HG03575 (cell line): ENCODE data around the gene KRT75.

Source experiments
- ATAC-seq: cut with Tn5 transposase; IDR thresholded peaks from one replicate; pipeline ENCODE4 v1.9.1; 2021; ENCODE audit not compliant: unreplicated experiment, insufficient number of reproducible peaks, low FRiP score; ENCODE audit errors: extremely low read depth

Gene KRT75

DNA sequence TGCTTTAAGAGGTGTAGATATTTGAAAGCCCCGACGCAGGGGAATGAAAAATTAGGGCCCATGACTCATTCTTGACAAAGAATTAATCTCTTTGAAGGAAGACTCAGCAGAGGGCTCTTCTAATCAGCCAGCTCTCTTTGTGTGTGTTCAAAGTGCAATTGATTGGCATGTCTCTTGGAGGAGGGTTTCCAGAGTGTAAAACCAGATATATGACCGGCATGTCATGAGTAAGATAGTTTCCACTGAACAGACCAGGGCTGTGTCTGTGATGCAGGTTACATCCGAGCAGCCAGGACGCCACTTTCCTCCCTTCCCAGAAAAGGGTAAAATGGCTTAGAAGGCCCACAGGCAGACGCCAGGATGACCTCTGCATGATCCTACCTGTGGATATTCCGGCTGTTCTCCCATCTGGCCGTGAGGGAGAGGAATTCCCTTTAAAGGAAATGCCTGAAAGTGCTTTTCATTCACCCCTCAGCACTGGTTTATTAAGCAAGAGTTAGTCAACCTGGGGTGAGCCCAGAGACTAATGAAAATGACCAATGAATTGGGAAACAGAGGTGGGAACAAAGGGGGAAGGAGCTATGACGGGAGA, 7.2 kb upstream of the KRT75 start:
- ATAC-seq: no peak

DNA sequence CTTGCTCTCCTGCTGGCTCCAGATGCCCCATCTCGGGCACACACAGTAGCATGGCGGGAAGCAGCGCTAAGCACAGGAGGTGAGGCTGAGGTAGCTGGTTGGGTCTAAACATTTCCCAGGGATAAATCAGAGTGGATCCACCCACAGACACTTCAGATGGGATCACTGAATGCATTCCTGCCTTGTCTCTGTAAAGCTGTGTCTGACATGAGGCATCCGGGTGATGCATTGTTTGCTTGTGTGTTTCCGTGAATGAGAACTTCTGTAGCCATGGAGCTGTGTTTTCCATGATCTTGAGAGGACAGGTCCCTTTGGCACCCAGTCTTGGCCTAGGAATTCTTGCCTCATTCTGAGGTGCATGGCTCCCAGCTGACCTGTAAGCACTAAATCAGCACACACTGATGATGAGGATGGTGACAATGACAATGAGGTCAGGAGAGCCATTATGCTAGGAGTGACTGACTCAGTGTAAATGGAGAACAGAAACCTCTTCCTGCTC, 6.7 kb upstream of the KRT75 start:
- no peak for ATAC-seq

DNA sequence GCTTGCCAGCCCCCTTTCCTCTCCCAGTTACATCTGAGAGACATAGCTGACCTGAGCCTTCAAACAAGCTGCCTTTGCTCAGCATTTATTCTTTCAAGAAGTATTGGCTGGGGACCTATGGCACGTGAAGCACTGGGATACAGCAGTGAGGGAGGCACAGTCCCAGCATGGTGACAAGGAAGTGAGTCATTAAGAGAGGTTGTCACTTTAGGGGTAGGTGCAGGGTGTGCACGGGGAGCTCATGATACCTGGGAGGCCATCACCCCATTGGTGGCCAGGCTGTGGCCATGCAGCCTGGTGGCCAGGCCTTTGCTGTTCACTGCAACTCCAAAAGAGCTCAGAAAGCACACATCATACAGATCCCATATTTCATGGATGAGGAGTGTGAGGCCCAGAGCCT, 5.7 kb upstream of the KRT75 start:
- ATAC-seq: no peak

DNA sequence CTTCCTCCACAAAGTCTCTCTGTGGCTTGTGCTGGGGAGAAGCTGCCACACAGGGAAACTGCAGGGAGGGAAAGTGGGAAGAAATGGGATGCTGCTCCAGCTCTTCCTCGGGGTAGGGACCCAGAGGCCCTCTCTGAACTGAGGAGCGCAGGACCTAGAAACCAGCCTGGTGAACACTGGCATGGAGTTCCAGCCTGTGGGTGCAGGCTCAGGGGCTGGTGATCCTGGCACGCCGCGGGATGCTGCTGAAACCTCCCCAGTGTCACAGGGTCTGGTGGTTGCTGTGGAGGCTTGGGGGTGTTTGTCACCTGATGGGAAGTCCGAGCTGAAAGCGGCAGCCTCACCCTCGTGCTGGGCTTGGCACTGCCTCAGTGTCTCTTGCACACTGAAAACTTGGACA, 5.2 kb upstream of the KRT75 start:
- ATAC-seq: no peak

DNA sequence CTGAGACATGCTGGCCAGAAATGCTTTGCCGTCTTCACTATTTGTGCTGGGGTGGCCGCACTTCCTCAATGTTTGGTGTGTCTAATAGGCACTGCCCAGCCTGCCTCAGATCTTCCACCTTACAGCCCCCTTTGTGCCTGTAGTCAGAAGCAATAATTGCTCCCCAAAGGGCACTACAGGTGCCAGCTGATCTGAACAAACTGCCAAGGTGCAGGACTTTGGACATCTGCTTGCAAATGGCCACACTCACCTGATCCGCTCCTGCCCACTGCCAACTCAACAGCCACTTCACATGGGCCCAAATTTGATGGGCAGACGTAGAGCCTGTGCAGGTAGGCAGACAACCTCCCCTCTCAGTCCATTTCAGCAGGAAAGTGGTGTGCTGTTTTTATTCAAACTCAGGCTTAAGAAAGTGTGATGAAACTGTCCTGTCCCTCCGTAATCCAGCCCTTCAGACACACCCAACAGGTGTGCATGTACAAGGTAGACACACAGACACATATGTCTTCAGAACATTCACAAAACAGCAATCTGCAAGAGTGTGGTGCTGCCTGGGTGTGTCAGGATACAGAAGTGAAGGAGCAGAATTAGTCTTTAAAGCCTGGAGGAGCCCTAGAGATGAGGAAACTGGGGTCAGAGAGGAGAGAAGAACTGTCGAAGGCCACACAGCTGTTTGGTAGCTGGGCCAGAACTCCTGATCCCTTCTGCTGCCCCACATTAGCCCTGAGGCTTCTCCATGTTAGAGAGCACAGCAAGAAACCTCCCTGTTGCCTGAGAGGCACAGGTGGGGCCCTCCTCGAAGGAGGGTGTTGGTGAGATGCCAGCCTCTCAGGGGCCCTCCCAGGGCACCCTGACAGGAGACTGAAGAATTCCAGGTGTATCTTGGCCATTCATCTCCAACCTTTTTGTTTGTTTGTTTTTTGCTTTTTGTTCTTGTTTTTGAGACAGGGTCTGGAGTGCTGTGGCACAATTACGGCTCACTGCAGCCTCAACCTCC, 4.4 kb upstream of the KRT75 start:
- ATAC-seq: no peak

DNA sequence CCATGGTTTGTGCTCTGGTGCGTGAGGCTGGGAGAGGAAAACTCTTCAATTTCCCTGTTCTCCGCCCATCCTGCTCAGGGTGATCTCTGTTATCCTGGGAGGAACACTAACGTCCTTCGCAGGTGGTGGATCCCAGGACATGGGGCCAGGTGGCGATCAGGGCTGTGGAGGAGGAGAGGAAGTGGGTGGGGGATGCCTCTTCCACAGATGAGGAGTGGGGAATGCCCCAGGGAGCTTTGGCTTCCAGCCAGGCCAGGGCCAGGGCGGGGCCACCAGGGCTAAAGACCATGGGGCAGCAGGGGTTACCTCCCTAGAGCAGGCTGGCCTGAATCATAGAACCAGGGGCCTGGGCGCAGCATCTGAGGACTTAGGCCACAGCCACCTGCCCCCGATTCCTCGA, 3.3 kb upstream of the KRT75 start:
- no peak for ATAC-seq

DNA sequence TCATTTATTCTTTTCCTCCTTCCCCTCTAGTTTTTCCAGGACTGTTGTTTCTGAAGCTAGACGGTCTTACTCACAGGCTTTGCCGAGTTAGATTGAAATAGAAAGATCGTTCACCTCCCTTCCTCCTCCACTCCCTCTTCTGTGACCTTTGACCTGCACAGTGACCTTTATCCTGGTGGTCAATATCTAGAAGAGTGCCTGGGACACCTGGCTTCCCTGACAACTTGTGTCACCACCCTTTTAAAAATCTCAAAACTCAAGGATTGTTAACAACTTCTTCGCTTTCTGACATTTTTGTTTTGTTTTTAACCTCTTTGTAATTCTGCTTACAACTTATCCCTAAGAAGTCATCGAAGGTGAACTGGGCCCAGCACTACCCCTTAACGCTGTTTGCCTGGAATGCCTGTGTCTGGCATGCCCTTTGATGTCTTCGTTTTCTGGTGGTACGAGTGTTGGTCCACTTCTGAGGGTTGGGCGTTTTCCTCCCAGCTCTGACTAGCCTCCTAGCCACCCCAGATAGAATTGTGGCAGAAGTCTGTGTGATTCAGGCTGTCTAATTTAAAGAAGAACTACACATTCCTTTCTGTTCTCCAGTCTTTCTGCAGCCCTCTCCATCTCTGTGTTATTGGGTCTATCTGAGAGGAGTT, 2.8 kb upstream of the KRT75 start:
- ATAC-seq: no peak

DNA sequence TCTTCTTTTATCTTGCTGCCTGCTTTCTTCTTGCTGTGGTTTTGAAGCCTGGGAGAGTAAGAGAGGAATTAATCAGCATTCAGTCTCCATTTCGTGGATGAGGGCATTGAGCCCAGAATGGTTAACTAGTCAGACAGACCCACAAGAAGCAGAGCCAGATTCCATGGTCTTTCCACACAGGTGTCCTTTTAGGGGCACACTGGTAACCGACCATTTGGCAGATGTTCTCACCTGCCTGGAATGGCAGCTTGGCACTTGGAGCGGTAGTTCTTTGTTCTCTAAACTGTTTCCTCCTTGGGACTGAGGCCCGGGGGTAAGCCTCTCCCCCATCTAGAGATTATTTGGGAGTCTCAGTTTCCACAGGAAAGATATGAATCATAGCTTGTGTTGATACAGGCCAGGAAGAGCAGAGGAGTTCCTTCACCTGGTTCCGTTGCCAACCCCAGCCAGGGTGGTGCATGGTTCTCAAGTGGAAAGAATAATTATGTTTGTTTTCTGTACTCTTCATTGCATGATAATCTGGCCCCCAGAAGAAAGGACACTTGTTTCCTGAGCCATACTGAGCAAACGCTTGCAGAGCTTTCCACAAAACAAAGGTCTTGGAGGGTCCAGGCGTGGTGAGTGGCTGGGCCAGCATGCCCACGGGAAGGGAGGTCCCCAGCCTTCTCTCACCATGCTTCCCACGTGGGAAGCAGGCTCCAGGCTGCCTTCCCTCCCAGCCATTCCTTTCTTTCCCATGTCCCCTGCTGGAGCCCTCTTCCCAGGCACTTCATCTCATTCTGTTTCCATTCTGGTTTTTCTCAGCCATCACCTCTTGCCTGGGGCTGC, 2.0 kb upstream of the KRT75 start:
- ATAC-seq: no peak

DNA sequence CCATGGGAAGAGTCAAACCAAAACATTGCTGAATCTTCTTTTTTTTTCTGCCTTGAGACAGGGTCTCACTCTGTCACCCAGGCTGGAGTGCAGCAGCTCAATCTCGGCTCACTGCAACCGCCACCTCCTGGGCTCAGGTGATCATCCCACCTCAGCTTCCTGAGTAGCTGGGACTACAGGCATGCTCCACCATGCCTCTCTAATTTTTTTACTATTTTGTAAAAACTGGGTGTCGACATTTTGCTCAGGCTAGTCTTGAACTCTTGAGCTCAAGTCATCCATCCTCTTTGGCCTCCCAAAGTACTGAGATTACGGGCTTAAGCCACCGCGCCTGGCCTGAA, 1.5 kb upstream of the KRT75 start:
- no peak for ATAC-seq

DNA sequence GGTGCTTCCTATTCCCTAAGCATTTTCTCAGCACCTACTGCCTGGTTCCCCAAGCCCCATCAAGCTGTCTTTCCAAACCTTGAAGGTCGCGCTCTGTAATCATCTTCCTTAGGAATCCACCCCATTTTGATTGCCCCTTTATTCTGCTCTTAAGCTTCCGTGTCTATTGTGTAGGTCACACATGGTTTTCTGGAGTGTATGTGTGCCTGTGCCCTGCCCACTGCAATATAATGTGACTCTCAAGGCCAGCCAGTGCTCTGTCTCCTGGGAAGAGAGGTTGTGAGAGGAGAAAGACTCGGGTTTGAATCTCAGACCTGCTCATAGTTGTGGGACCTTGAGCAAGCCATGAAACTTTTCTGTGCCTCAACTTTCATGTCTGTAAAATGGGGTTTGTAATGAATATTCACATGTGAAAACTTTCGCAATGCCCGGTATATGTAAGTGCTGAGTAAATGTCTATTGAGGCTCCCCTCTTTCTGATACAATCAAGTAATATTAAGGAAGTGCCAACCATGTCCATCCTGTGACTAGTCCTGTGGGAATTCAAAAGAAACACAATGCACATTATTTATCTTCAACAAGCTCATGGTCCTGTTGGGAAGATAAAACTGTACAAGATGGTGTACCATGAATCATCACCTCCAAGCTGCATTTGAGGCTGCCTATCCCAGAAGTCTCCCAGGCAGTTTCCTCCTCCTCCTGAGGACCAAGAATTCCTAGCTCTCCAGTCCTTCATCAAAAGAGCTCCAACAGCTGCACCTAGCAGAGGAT, 774 bp upstream of the KRT75 start:
- ATAC-seq: no peak

DNA sequence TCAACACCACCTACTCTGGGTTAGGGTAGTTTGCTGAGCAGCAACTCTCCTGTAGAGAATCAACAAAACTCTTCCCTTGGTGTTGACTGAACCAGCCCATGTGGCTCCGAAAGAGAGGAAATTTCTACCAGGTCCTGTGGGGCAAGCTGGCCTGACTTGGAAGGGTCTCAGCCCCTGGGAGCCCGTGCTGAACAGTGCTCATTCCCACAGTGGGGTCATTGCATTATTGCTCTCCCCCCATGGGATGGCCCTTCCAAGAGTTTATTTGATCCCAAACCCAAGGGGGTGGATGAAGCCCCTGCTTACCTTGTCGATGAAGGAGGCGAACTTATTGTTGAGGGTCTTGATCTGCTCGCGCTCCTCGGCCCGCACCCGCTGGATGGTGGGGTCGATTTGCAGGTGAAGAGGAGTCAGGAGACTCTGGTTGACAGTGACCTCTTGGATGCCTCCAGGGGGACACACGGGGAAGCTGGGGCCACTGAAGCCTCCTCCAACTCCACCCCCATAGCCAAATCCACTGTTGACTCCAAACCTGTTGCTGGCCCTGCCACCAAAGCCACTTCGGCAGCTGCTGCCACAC, 580 bp downstream of the KRT75 start:
- no peak for ATAC-seq

DNA sequence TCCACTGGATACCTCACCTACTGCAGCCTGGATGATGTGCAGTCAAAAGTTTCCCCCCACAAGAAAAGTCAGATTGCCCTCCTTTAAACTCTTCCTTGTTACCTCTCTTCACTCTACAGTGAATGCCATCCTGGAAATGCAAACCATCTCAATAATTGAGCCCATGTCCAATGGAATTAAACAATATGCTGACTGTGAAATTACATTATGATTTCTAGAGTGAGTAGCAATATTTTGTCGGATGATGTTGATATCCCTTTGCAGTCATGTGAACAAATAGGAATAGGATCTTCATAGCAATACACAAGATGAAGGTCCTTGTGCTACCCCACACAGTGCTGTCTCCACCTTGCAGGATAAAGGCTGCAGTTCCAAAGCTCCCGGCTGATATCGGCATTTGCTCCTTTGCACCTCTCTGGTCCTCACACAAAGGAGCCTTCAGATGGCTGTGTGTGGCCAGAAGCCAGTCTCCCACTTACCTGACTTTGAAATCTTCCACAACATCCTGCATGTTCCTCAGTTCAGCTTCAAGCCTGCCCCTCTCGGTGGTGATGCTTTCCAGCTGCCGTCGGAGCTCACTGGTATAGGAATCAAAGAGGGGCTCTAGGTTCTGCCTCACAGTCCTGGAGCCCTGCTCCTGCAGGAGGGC, 1.5 kb downstream of the KRT75 start:
- ATAC-seq: no peak

DNA sequence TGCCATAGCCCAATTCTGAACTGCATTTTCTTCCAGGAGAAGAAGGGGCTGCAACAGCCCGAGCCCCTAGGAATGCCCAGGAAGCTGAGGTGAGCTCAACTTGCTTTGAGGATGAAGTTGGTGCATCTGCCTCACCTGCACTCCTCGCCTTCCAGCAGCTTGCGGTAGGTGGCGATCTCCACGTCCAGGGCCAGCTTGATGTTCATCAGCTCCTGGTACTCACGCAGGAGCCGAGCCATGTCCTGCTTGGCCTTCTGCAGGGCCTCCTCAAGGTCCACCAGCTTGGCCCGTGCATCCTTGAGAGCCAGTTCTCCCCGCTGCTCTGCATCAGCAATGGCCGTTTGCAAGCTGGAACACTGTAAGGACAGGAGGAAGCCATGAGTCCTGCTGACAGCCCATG, 6.0 kb downstream of the KRT75 start:
- no peak for ATAC-seq

DNA sequence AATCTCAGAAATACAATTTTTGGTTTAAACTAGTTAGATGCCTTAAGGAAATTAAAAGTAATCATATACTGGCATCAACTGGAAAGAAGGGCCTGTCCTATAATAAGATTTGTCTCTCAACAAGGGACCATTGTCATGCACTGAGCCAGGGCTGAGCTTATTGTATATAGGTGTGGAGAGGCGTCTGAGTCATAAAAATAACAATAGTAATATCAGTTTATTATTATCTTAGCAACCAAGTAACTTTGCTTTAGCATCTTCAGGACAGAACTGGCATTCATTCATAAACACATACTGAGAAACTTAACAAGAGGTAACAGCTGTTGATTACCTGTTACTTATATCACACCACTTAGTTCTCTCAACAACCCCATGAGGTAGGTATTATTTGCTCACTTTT, 7.1 kb downstream of the KRT75 start:
- ATAC-seq: no peak

DNA sequence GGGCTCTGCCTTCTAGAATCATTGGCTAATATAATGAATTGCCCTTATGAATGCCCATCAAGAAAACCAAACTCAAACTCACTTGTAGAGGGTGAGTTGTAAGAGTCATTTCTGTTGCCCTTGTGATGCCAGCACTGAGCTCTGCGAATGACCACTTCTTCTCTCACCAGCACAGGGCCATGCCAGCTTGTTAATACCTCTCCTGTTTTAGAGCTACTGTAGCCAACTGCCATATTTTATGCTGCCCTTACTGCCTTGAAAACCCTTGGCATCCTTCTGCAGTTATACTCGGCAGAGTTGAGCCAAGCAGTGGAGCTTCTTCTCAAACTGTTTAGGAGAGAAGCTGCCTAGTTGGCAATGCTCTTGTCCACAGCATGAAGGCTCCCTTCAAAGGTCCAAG, 8.1 kb downstream of the KRT75 start:
- no peak for ATAC-seq

DNA sequence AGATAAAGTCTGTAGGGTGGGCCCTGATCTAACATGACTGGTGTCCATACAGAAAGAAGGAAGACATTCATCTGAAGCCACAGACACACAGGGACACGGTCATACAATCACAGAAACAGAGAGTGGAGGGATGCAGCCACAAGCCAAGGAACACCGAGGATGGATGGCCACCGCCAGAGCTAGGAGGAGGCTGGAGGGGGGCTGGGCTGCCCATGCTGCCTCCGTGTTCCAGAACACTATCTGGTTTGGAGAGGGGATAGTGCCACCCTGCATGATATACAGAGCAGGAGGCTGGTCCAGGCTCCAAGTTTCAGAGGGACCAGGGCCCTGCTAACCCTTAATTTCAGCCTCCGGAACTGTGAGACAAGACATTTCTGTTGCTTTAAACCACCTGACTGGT, 8.7 kb downstream of the KRT75 start:
- no peak for ATAC-seq

DNA sequence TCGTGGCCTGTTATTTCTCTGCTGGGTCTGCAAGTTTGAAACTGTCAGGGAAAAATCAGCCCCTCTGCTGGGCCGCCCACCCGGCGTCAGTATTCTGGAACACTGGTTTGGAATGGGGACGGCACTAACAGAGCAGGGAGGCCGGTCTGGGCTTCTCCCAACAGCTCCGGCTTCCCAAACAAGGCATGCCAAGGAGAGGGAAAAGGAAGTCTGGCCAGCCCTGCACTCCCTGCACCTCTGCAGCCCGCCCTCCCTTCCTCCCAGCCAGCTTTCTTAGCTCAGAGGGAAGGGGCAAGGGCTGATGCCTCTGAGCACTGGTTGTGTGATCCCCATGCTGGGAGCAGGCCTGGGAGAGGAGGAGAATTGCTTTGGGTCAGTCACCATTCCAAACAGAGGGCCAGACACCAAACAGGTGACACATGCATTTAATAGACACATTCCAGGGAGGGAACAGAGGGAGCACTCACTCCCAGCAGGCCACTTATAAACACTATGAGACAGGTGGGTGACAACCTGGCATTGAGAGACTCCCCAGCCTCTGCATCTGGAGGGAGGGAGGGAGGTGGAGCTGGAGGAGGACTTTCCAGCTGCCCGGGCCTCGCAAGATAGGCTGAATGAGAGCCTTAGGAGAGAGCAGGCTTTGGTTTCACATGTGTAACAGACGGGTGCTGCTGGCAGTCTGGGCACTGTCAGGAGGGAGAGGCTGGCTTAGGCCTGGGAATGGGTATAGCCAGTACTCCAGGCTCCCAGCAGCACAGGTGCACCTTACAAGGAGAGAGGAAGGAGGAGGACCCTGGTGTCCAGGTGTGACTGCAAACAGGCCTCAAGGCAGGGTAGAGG, 10.3 kb downstream of the KRT75 start:
- no peak for ATAC-seq
